SH-SY5Y (cell line): ENCODE measurements around the gene GAK.

Source experiments
- GATA2 ChIP-seq: IDR thresholded peaks from 2 replicates; pipeline ENCODE4 v1.6.1; 2011; ENCODE audit warnings: mild to moderate bottlenecking, low read depth, low read length
- GATA3 ChIP-seq: IDR thresholded peaks from 2 replicates; pipeline ENCODE4 v1.6.1; 2011; ENCODE audit warnings: low read depth, mild to moderate bottlenecking, low read length, moderate library complexity

- TF ChIP-seq GATA2 (no peak), GATA3 (no peak)
Measured at GRCh38 chr4:907103-907400, 25.1 kb downstream of the GAK start.
